SHP77 treated with DMSO at 0.1 percent for 48 hours (cell line): ENCODE measurements around the gene CXCR6.

Experiments used
- DNase-seq: peaks from one replicate; lab custom pipeline; 2025; lab: John Stamatoyannopoulos, UW

CXCR6 gene

DNA sequence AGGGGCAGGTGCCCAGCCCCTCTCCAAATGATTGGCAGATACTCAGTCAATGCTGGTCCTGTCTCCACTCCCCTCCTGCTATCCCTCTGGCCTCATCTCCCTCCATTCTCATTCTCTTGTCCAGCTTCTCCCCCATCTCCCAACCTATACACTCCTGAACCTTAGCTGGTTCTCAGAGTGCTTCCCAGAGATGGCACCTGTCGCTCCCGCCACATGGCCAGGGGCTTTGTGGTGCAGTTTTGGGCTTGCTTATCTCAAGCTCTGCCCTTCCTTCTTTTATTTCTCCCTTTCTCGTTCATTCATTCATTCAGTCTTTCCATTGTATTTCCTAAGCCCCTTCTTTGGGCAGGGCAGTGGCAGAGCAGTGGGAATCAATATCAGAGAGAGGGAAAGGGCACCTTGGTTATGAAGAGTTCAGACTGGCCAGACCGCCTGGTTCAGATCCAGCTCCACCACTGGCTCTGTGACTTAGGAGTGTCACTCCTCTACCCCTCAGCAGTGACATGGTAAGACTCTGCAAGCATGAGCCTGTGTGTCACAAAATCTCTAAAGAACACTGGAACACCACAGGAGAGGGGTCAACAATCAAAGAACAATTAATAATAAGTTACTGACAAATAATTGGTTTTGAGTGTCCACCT is 20.2 kb upstream of the CXCR6 start:
- no peak for DNase-seq

DNA sequence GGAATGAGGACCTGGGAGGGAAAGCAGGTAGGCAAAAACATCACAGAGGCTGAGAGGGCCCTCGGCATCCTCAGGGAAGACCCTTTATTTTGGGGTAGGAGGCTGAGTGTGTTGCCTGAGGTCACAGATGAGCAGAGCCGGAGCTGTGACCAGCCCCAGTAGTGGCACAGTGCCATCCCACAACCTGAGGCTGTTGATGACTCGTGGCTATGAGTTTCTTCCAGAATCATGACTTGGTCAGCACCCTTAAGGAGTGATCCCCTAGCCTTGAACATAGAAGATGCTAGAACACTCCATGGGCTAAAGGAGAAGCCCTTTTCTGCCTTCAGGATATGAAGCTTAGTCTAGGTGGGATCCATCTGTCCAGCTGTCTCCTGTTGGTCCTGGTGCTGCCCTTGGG is 19.5 kb upstream of the CXCR6 start:
- DNase-seq, result no peak

GRCh38 chr3:45927881-45928280 is 15.4 kb upstream of the CXCR6 start:
- DNase-seq, result no peak

DNA sequence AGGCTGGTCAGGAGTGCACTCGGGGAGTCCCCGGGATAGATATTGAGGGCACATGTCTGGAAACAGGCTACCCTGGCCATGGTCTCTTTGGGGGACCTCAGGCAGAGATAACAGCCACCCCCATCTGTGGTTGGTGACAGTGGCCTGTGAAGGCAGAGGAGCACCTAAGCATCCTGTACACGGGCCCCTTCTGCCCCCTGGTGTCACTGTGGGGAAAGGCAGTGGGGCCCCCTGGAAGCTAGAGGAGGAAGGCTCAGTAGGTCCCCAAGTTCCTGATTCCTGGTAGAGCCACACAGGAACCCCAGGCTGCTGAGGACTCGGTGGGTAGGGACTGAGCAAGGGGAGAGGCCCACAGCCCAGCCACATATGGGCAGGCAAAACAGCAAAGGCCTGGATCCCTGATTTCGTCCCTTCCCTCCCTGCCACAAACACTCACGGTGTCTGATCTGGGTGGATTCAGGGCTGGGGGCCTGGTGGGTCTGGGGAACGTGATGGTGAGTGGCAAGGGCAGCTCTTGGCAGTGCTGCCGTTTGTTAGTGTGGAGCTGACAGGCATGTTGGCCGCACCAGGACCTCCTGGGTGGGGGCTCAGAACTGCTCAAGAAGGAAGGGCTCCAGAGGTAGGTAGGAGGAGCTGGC is 14.1 kb upstream of the CXCR6 start:
- no peak for DNase-seq

- DNase-seq, result no peak
Observed at GRCh38 chr3:45931496-45931895, 11.8 kb upstream of the CXCR6 start.

GRCh38 chr3:45932112-45932511 is 11.2 kb upstream of the CXCR6 start:
- DNase-seq, result no peak

DNA sequence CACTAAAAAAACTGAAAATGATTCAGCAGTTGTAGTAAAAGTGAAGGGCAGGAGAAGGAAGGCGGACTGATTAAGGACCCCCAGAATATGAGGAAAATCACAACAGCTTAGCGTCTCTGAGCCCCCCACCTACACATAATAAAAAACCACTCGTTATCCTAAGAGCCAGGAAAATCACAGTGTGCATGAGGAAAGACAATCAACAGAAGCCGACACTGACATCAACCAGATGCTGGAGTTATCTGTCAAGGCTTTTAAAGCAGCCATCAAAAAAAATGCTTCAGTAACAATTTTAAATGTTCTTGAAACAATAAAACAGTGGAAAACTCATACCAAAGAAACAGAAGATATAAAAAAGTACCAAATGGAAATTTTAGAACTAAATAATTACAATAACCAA is 9.7 kb upstream of the CXCR6 start:
- DNase-seq, result no peak

DNA sequence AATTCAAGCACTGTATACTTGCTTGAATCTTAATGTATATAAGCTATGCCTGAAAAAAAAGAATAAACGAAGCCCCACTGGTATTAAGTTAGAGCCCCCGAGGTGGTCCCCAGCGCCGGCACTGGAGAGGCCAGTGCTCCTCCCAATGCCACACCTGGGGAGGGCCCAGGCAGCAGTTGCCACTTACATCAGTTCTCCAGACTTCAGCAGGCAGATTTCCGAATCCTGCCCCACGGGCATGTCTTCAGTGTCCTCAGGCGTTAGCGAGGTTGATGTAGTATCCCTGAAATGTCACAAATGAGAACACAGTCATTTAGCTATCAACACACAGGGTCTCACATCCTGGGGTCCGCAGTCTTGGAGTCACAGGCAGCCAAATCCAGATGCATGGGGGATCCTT is 7.0 kb upstream of the CXCR6 start:
- no peak for DNase-seq

DNA sequence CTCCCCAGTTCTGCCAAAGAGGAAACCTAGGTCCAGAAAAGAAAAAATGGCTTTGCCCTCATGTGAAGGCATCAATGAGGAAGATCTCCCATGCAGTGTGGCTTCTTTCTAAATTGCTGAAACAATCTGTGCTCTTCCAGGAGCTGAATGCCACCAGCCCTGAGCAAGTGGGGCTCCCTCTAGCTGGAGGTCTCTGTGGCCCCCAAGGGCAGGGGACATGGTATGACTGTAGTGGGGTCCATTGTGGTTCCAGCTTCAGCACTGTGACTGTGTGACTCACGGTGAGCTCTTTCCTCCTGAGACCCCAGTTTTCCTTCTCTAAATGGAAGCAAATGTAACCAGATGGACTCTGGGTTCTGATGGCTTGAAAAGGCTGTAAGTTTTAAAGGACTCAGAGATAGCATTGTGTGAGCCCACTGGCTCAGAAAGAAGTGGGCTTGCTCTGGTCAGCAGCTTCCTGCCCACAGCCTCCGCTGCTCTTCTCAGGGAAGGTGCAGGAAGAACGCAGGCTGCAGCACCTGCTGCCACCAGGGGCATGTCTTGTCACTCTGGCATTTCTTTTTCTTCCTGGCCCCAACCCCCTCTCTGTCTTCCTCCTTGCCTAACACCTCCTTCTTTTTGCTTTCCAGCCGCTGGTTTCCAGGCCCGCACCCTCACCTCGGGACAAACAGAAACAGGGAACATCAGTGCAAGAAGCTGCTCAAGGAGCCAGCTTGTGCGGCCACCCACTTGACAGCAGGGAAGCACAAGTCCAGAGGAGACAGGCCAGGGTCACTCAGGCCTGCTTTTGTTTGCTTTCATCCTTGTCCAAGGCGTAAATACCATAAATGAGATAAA is 5.8 kb upstream of the CXCR6 start:
- DNase-seq, result no peak

- DNase-seq, result no peak
Observed at GRCh38 chr3:45938043-45938435, 5.2 kb upstream of the CXCR6 start.

GRCh38 chr3:45938864-45939263 is 4.4 kb upstream of the CXCR6 start:
- DNase-seq, result peak; percentile 53

GRCh38 chr3:45939341-45939771 is 3.9 kb upstream of the CXCR6 start:
- no peak for DNase-seq

DNA sequence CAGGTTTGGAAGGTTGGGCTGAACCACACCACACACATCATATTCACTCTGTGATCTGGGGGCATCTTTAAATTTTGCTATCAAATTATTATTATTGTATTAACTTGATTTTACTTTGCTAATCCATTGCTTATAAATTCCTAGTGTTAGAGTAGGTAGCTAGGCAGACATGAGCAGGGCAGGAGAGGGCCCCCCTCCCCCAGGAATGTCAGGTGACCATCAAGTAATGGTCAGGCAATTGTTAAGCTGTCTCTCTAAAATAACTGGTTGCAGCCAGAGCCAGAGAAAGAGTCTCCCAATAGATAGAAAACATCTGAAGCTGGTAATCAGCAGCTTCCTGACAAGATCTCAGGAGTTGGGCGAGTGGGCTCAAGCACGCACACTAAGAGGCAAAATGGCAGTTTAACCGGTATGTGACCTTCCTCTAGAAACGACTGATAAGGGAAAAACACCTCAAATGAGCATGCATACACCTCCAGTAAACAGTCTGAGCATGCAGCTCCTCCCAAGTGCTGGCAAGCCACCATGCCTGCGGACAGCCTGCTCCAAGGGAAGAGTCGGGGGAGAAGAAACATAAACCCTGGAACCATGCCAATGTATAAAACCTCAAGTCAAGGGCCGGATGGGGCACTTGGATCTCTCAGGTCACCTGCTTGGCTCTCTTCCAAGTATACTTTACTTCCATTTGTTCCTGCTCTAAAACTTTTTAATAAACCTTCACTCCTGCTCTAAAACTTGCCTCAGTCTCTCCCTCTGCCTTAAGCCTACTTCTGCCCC is 3.1 kb upstream of the CXCR6 start:
- no peak for DNase-seq

DNA sequence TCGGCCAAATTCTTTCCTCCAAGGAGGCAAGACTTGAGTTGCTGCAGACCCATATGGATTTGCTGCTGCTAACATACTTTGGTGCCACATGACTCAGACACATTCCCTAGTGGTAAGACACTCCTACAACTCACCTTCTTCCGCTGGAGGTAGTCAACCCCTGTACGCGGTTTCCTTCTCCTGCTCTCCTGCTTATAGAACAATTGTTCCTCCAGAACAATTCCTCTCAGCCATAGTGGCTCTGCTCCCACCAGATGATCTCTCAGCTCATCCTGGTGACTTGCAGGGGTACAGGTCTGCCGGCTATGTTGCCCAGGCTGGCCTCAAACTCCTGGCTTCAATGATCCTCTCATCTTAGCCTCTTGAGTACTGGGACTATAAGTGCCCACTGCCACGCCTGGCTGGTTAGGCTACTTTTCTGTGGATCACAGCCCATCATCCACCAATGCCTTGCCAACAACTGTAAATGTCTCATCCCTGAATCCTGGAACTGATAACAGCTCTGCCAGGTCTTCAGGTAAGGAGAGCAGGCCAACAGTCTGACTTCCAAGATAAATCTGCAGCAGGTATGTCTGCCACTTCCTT is 2.4 kb upstream of the CXCR6 start:
- DNase-seq, result no peak

GRCh38 chr3:45942051-45942825 is 1.0 kb upstream of the CXCR6 start:
- no peak for DNase-seq

- no peak for DNase-seq
Observed at GRCh38 chr3:45944830-45945620, 1.8 kb downstream of the CXCR6 start.

DNA sequence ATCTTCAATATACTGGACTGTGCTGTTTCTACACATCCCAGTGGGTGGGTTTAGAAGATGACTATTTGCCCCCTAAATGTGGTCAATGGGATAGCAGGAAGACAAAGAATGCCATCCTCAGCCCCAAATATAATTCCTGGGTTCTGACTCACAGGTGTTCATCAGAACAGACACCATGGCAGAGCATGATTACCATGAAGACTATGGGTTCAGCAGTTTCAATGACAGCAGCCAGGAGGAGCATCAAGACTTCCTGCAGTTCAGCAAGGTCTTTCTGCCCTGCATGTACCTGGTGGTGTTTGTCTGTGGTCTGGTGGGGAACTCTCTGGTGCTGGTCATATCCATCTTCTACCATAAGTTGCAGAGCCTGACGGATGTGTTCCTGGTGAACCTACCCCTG is 3.0 kb downstream of the CXCR6 start:
- DNase-seq, result no peak

- DNase-seq, result no peak
Observed at GRCh38 chr3:45946875-45947274, 3.6 kb downstream of the CXCR6 start.

DNA sequence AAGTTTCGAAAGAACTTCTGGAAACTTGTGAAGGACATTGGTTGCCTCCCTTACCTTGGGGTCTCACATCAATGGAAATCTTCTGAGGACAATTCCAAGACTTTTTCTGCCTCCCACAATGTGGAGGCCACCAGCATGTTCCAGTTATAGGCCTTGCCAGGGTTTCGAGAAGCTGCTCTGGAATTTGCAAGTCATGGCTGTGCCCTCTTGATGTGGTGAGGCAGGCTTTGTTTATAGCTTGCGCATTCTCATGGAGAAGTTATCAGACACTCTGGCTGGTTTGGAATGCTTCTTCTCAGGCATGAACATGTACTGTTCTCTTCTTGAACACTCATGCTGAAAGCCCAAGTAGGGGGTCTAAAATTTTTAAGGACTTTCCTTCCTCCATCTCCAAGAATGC is 4.1 kb downstream of the CXCR6 start:
- DNase-seq, result no peak

GRCh38 chr3:45948311-45948781 is 5.1 kb downstream of the CXCR6 start:
- DNase-seq, result no peak
